Activated naive CD4-positive, alpha-beta T cell (primary cell): ENCODE results near the gene CAMK1G.

ENCODE experiments used
- DNase-seq, 4 experiments: peaks; one replicate each; lab custom pipeline; 2025; lab: John Stamatoyannopoulos, UW

CAMK1G gene

GRCh38 chr1:209619696-209620486 is 36.4 kb downstream of the CAMK1G start:
- DNase-seq, result no peak

- no peak for DNase-seq
Observed at GRCh38 chr1:209620487-209620884, 37.0 kb downstream of the CAMK1G start.

- DNase-seq, result no peak
Observed at GRCh38 chr1:209621286-209621685, 37.8 kb downstream of the CAMK1G start.

GRCh38 chr1:209621741-209622655 is 38.5 kb downstream of the CAMK1G start:
- no peak for DNase-seq

GRCh38 chr1:209622841-209623829 is 39.6 kb downstream of the CAMK1G start:
- no peak for DNase-seq

- no peak for DNase-seq
Observed at GRCh38 chr1:209624558-209625549, 41.3 kb downstream of the CAMK1G start.

- DNase-seq, result no peak
Observed at GRCh38 chr1:209625791-209626285, 42.3 kb downstream of the CAMK1G start.

- no peak for DNase-seq
Observed at GRCh38 chr1:209626346-209627026, 43.0 kb downstream of the CAMK1G start.

- no peak for DNase-seq
Observed at GRCh38 chr1:209627027-209627731, 43.7 kb downstream of the CAMK1G start.

GRCh38 chr1:209627732-209628196 is 44.2 kb downstream of the CAMK1G start:
- peak; percentile 59 to 73 (median 66) for DNase-seq

- DNase-seq, result no peak
Observed at GRCh38 chr1:209628618-209629299, 45.2 kb downstream of the CAMK1G start.

GRCh38 chr1:209629621-209630382 is 46.3 kb downstream of the CAMK1G start:
- DNase-seq, result no peak

- no peak for DNase-seq
Observed at GRCh38 chr1:209630383-209631225, 47.1 kb downstream of the CAMK1G start.

GRCh38 chr1:209633335-209633997 is 50.0 kb downstream of the CAMK1G start:
- no peak for DNase-seq

GRCh38 chr1:209634005-209634737 is 50.7 kb downstream of the CAMK1G start:
- no peak for DNase-seq
